Gastrocnemius medialis (tissue), 4 donors: Measurements from ENCODE around the gene CACNA1C.

Experiments used
- CTCF ChIP-seq, 5 experiments: fragments of 450-650 bp in 3 of 5; fragments of 200-600 bp in 2 of 5; sonication (generic) in 2 of 5; IDR thresholded peaks in 4 of 5; conservative IDR thresholded peaks in 1 of 5; 1 replicate in 4 of 5; 2 replicates in 1 of 5; pipeline ENCODE4 v1.5.1; 2016 to 2019; ENCODE audit warnings: antibody characterized with exemption in 5 of 5, mild to moderate bottlenecking in 3 of 5, moderate library complexity in 3 of 5
- POLR2A ChIP-seq, 2 donors: fragments of 450-650 bp; IDR thresholded peaks; one replicate each; pipeline ENCODE4 v1.6.1; 2017; ENCODE audit warnings: antibody characterized with exemption in 2 of 2, mild to moderate bottlenecking in 2 of 2, moderate library complexity in 2 of 2

- TF ChIP-seq POLR2A (IDR thresholded peaks at IDR 0.05) (no peak), CTCF (IDR thresholded peaks at IDR 0.05 in 4 of 5, conservative IDR thresholded peaks at IDR 0.05 in 1 of 5) (no peak)
Measured at GRCh38 chr12:2092890-2093289, 40.1 kb downstream of the CACNA1C start.
